A549 (cell line): Measurements from ENCODE around the gene FHIP2A.

Experiments
- CEBPB ChIP-seq, 2 experiments: fragments of >200 bp in 1 of 2; sonication (Bioruptor Twin) in 1 of 2; formaldehyde crosslinking in 1 of 2; IDR thresholded peaks; 2 replicates each; pipeline ENCODE4 v1.6.1; 2012 to 2016
- CHD4 ChIP-seq: fragments of 200-600 bp; sonication (generic); IDR thresholded peaks from 2 replicates; pipeline ENCODE4 v1.6.1; 2016; ENCODE audit warnings: antibody characterized with exemption, mild to moderate bottlenecking, borderline replicate concordance
- JUN ChIP-seq, 2 experiments: fragments of >200 bp; sonication (Bioruptor Twin); formaldehyde crosslinking; IDR thresholded peaks; 2 replicates in 1 of 2; 3 replicates in 1 of 2; pipeline ENCODE4 v1.6.1; 2016 to 2017
- JUNB ChIP-seq: fragments of >200 bp; sonication (Bioruptor Twin); formaldehyde crosslinking; IDR thresholded peaks from 2 replicates; pipeline ENCODE4 v1.6.1; 2016
- KDM1A ChIP-seq: fragments of 200-600 bp; sonication (generic); IDR thresholded peaks from 2 replicates; pipeline ENCODE4 v1.6.1; 2016; ENCODE audit warnings: low read depth, mild to moderate bottlenecking
- NPAS2 ChIP-seq: fragments of 250-450 bp; sonication (Bioruptor Pico); IDR thresholded peaks from 2 replicates; pipeline ENCODE4 v1.8.0; 2022; ENCODE audit warnings: mild to moderate bottlenecking, moderate library complexity, borderline replicate concordance
- RAD21 ChIP-seq, 2 experiments: fragments of >200 bp in 1 of 2; sonication (Bioruptor Twin) in 1 of 2; formaldehyde crosslinking in 1 of 2; IDR thresholded peaks in 1 of 2; conservative IDR thresholded peaks in 1 of 2; 2 replicates in 1 of 2; 3 replicates in 1 of 2; pipeline ENCODE4 v1.6.1; 2012 to 2018; ENCODE audit warnings: inconsistent platforms in 1 of 2
- REST ChIP-seq: fragments of 200-600 bp; sonication (generic); IDR thresholded peaks from 2 replicates; pipeline ENCODE4 v1.6.1; 2016; ENCODE audit warnings: antibody characterized with exemption, mild to moderate bottlenecking, moderate library complexity
- ZNF302 ChIP-seq: fragments of 250-450 bp; sonication (Bioruptor Pico); IDR thresholded peaks from 2 replicates; pipeline ENCODE4 v1.9.0; 2021; ENCODE audit warnings: inconsistent platforms, mild to moderate bottlenecking, moderate library complexity
- TF ChIP-seq, protein P1 (sequence below): fragments of >200 bp; sonication (Bioruptor Twin); formaldehyde crosslinking; IDR thresholded peaks from 3 replicates; pipeline ENCODE4 v1.5.1; 2016

- TF ChIP-seq, protein P1, sequence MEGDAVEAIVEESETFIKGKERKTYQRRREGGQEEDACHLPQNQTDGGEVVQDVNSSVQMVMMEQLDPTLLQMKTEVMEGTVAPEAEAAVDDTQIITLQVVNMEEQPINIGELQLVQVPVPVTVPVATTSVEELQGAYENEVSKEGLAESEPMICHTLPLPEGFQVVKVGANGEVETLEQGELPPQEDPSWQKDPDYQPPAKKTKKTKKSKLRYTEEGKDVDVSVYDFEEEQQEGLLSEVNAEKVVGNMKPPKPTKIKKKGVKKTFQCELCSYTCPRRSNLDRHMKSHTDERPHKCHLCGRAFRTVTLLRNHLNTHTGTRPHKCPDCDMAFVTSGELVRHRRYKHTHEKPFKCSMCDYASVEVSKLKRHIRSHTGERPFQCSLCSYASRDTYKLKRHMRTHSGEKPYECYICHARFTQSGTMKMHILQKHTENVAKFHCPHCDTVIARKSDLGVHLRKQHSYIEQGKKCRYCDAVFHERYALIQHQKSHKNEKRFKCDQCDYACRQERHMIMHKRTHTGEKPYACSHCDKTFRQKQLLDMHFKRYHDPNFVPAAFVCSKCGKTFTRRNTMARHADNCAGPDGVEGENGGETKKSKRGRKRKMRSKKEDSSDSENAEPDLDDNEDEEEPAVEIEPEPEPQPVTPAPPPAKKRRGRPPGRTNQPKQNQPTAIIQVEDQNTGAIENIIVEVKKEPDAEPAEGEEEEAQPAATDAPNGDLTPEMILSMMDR = no peak
- no peak for TF ChIP-seq CHD4
- no peak for TF ChIP-seq REST
- TF ChIP-seq KDM1A = no peak
- no peak for TF ChIP-seq ZNF302 (CRISPR knock-in tag)
- no peak for TF ChIP-seq JUN (IDR thresholded peaks at IDR 0.05)
- TF ChIP-seq CEBPB (IDR thresholded peaks at IDR 0.05) = no peak
- TF ChIP-seq JUNB = no peak
- TF ChIP-seq RAD21 (conservative IDR thresholded peaks at IDR 0.05 in 1 of 2, IDR thresholded peaks at IDR 0.05 in 1 of 2) = no peak
- TF ChIP-seq NPAS2 = no peak
Measured at GRCh38 chr10:114815791-114816190, 5.8 kb upstream of the FHIP2A start.
